Upper lobe of right lung (tissue), 1 donor: ENCODE measurements around the gene ZSWIM6. TPM values are rescaled to one million over a fixed set of nuclear protein-coding genes. Genes with fewer than 3 reads are reported as not detected.

ENCODE experiments used
- ATAC-seq: fragments of 200-7000 bp; cut with Tn5 transposase; one replicate; pipeline ENCODE4 v1.9.1; 2020; ENCODE audit warnings: mild to moderate bottlenecking, moderate library complexity
- DNase-seq: peaks from one replicate; pipeline ENCODE4 v3.0.0-alpha.2; 2020
- H3K27ac ChIP-seq: fragments of 200-600 bp; one replicate; pipeline ENCODE4 v1.8.0; 2022
- H3K27me3 ChIP-seq: fragments of 200-600 bp; one replicate; pipeline ENCODE4 v1.8.0; 2022; ENCODE audit warnings: mild to moderate bottlenecking
- H3K36me3 ChIP-seq: fragments of 200-600 bp; one replicate; pipeline ENCODE4 v1.8.0; 2022
- H3K4me1 ChIP-seq: fragments of 200-600 bp; one replicate; pipeline ENCODE4 v1.8.0; 2022
- H3K4me3 ChIP-seq: fragments of 200-600 bp; one replicate; pipeline ENCODE4 v1.8.0; 2022; ENCODE audit warnings: mild to moderate bottlenecking
- H3K9me3 ChIP-seq: fragments of 200-600 bp; one replicate; pipeline ENCODE4 v1.8.0; 2022
- CTCF ChIP-seq: fragments of 200-600 bp; IDR thresholded peaks from one replicate; pipeline ENCODE4 v1.8.0; 2022; ENCODE audit warnings: antibody characterized with exemption
- intact Hi-C: fragments of 100-400 bp; cut with DNase I; formaldehyde crosslinking; loops from one replicate; pipeline ENCODE4 v1.11.0; 2022
- total RNA-seq: library from RNA; stranded (reverse); fragmentation: NEBNext Ultra II Directional; extraction: Animal tissue kit (Norgen Biotek cat#: 25700); gene quantifications from one replicate; pipeline ENCODE4 v1.2.1, GENCODE V29; 2021
- donor health status: DM: no; HTN: yes; CAD: no; lungs with severe emphysema.

The ZSWIM6 gene
- total RNA-seq, 1 donor from 2014 or later, result 15.7 TPM

GRCh38 chr5:61551637-61552313, 219.7 kb downstream of the ZSWIM6 start:
- DNase-seq (no peak), ATAC-seq (no peak)
- H3K4me3 ChIP-seq, result no peak overlapping the region
- TF ChIP-seq CTCF, result no peak
- H3K27me3 ChIP-seq, result no peaks in the 10 kb centered on the region
- no peak overlapping the region for H3K27ac ChIP-seq
- no peaks in the 10 kb centered on the region for H3K4me1 ChIP-seq
- no peaks in the 10 kb centered on the region for H3K9me3 ChIP-seq
- no peaks in the 10 kb centered on the region for H3K36me3 ChIP-seq
- intact Hi-C loops, result no loop called here

GRCh38 chr5:61559146-61559545, 227.1 kb downstream of the ZSWIM6 start:
- Histone ChIP-seq H3K4me3 (no peak overlapping the region), H3K4me1 (no peaks in the 10 kb centered on the region), H3K9me3 (no peaks in the 10 kb centered on the region), H3K27me3 (no peaks in the 10 kb centered on the region), H3K27ac (no peak overlapping the region), H3K36me3 (no peaks in the 10 kb centered on the region)
- intact Hi-C loops, result no loop called here
- ATAC-seq, result no peak
- no peak for DNase-seq
- TF ChIP-seq CTCF, result no peak

- no peak for TF ChIP-seq CTCF
- no peak overlapping the region for H3K4me3 ChIP-seq
- H3K9me3 ChIP-seq, result no peaks in the 10 kb centered on the region
- no peak overlapping the region for H3K27ac ChIP-seq
- ATAC-seq (no peak), DNase-seq (no peak)
- intact Hi-C loops, result no loop called here
- no peaks in the 10 kb centered on the region for H3K4me1 ChIP-seq
- no peaks in the 10 kb centered on the region for H3K36me3 ChIP-seq
- H3K27me3 ChIP-seq, result no peaks in the 10 kb centered on the region
These were observed 227.7 kb downstream of the ZSWIM6 start for GRCh38 chr5:61559722-61560121.

GRCh38 chr5:61563401-61563800, 231.3 kb downstream of the ZSWIM6 start:
- TF ChIP-seq CTCF, result no peak
- intact Hi-C loops, result no loop called here
- Histone ChIP-seq H3K4me1 (no peaks in the 10 kb centered on the region), H3K36me3 (no peaks in the 10 kb centered on the region), H3K27ac (no peak overlapping the region), H3K27me3 (no peaks in the 10 kb centered on the region), H3K4me3 (no peak overlapping the region), H3K9me3 (no peaks in the 10 kb centered on the region)
- peak; percentile 34 for ATAC-seq
- no peak for DNase-seq

- Histone ChIP-seq H3K9me3 (no peaks in the 10 kb centered on the region), H3K27me3 (no peaks in the 10 kb centered on the region), H3K36me3 (no peaks in the 10 kb centered on the region), H3K4me1 (no peaks in the 10 kb centered on the region), H3K4me3 (no peak overlapping the region), H3K27ac (no peak overlapping the region)
- ATAC-seq (no peak), DNase-seq (no peak)
- TF ChIP-seq CTCF, result no peak
- intact Hi-C loops, result no loop called here
These were observed 235.3 kb downstream of the ZSWIM6 start for GRCh38 chr5:61567337-61567736.

- intact Hi-C loops, result no loop called here
- H3K9me3 ChIP-seq, result no peaks in the 10 kb centered on the region
- no peak overlapping the region for H3K4me3 ChIP-seq
- DNase-seq (no peak), ATAC-seq (no peak)
- no peak for TF ChIP-seq CTCF
- H3K4me1 ChIP-seq, result no peaks in the 10 kb centered on the region
- H3K36me3 ChIP-seq, result no peaks in the 10 kb centered on the region
- H3K27ac ChIP-seq, result no peak overlapping the region
- no peaks in the 10 kb centered on the region for H3K27me3 ChIP-seq
These were observed 237.3 kb downstream of the ZSWIM6 start for GRCh38 chr5:61569353-61569752.
